Hepatocyte (in vitro differentiated cells): ENCODE results near the gene SNX32. TPM values are rescaled to one million over a fixed set of nuclear protein-coding genes. Genes with fewer than 3 reads are reported as not detected.

Experiments used
- DNase-seq: peaks from one replicate; pipeline ENCODE4 v3.0.0-alpha.2; 2016; ENCODE audit warnings: low spot score
- H2AFZ ChIP-seq: fragments of 200-600 bp; sonication (generic); 2 replicates; pipeline ENCODE4 v1.6.0; 2016; ENCODE audit warnings: antibody characterized with exemption, mild to moderate bottlenecking
- H3K27ac ChIP-seq: fragments of 200-600 bp; sonication (generic); 2 replicates; pipeline ENCODE4 v1.5.1; 2016; ENCODE audit warnings: mild to moderate bottlenecking
- H3K27me3 ChIP-seq: fragments of 200-600 bp; sonication (generic); 2 replicates; pipeline ENCODE4 v1.6.1; 2016
- H3K36me3 ChIP-seq: fragments of 200-600 bp; sonication (generic); replicated peaks from 2 replicates; pipeline ENCODE4 v1.5.1; 2016; ENCODE audit warnings: low read depth; ENCODE audit not compliant: insufficient read depth
- H3K4me1 ChIP-seq: fragments of 200-600 bp; sonication (generic); 2 replicates; pipeline ENCODE4 v1.5.1; 2016; ENCODE audit warnings: mild to moderate bottlenecking, moderate library complexity; ENCODE audit not compliant: insufficient read depth
- H3K4me2 ChIP-seq: fragments of 200-600 bp; sonication (generic); 2 replicates; pipeline ENCODE4 v1.6.0; 2016
- H3K4me3 ChIP-seq: fragments of 200-600 bp; sonication (generic); 2 replicates; pipeline ENCODE4 v1.5.1; 2016; ENCODE audit warnings: mild to moderate bottlenecking
- H3K79me2 ChIP-seq: fragments of 200-600 bp; sonication (generic); 2 replicates; pipeline ENCODE4 v1.6.0; 2017; ENCODE audit warnings: mild to moderate bottlenecking
- H3K9me2 ChIP-seq: fragments of 200-600 bp; sonication (generic); replicated peaks from 2 replicates; pipeline ENCODE4 v1.6.0; 2017; ENCODE audit warnings: mild to moderate bottlenecking; ENCODE audit not compliant: insufficient read depth
- H3K9me3 ChIP-seq: fragments of 200-600 bp; sonication (generic); 2 replicates; pipeline ENCODE4 v1.5.1; 2016; ENCODE audit warnings: low read depth, mild to moderate bottlenecking
- H4K20me1 ChIP-seq: fragments of 200-600 bp; sonication (generic); 2 replicates; pipeline ENCODE4 v1.6.0; 2016; ENCODE audit warnings: mild to moderate bottlenecking; ENCODE audit not compliant: insufficient read depth, poor library complexity, severe bottlenecking
- EZH2 ChIP-seq: fragments of 200-600 bp; sonication (generic); IDR thresholded peaks from 2 replicates; pipeline ENCODE4 v1.6.1; 2016; ENCODE audit warnings: antibody characterized with exemption, mild to moderate bottlenecking, borderline replicate concordance
- EZH2phosphoT487 ChIP-seq: fragments of 200-600 bp; sonication (generic); IDR thresholded peaks from one replicate; pipeline ENCODE4 v1.6.1; 2018; ENCODE audit warnings: antibody characterized with exemption, mild to moderate bottlenecking, low read depth, moderate library complexity; ENCODE audit not compliant: unreplicated experiment, severe bottlenecking
- WGBS: methylation state at CpG from one replicate; pipeline ENCODE4 v1.1.6; 2016; ENCODE audit warnings: low lambda C conversion rate; ENCODE audit errors: missing lambda C conversion rate; 5-methylcytosine and 5-hydroxymethylcytosine counted together
- polyA plus RNA-seq: library from polyadenylated mRNA; unstranded; fragments of >200 nt; fragmentation: Nextera tagmentation; extraction: Ambion mirVana; gene quantifications from 2 replicates; pipeline ENCODE4 v1.2.1, GENCODE V29; 2016
- total RNA-seq: library from RNA; depleted of rRNA; stranded (reverse); fragments of >200 nt; gene quantifications from 2 replicates; pipeline ENCODE4 v1.2.3, GENCODE V29; 2014
- TF ChIP-seq, protein P1 (sequence below): fragments of 200-600 bp; sonication (generic); IDR thresholded peaks from 2 replicates; pipeline ENCODE4 v1.5.1; 2016; ENCODE audit warnings: antibody characterized with exemption, mild to moderate bottlenecking; ENCODE audit not compliant: poor library complexity

The SNX32 gene
- total and polyA plus RNA-seq, 2 experiments from 2014 or later = 2.9 to 5.1 TPM

DNA sequence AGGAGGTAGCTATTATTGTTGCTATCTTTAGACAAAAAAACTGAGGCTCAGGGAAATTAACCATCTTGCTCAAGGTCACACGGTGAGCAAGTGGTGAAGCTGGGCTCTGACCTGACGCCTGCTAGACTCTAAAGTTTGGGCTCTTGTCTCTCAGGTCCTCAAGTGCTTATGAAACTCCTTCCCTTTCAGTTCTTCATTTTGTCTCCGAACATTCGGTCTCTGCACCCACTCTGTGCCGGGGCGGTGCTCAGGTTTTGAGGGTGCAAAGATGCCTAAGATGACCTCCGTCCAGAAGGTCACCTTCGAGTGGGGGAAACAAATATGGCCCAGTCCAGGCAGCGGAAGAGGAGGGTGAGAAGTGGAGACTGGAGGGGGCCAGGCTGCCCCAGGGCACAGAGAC, 30.9 kb upstream of the SNX32 start:
- no peaks in the 10 kb centered on the region for H3K4me1 ChIP-seq
- peak; percentile 1 for DNase-seq
- peaks cover 4% of the 10 kb centered on the region for H3K27me3 ChIP-seq
- no peaks in the 10 kb centered on the region for H4K20me1 ChIP-seq
- no peak overlapping the region for H2AFZ ChIP-seq
- no peaks in the 10 kb centered on the region for H3K9me2 ChIP-seq
- no peaks in the 10 kb centered on the region for H3K79me2 ChIP-seq
- H3K4me3 ChIP-seq = no peak overlapping the region
- 95% methylated on average over 9 of the region's 9 CpGs for WGBS
- H3K36me3 ChIP-seq = no peaks in the 10 kb centered on the region
- TF ChIP-seq EZH2phosphoT487 (no peak), EZH2 (no peak)
- TF ChIP-seq, protein P1, sequence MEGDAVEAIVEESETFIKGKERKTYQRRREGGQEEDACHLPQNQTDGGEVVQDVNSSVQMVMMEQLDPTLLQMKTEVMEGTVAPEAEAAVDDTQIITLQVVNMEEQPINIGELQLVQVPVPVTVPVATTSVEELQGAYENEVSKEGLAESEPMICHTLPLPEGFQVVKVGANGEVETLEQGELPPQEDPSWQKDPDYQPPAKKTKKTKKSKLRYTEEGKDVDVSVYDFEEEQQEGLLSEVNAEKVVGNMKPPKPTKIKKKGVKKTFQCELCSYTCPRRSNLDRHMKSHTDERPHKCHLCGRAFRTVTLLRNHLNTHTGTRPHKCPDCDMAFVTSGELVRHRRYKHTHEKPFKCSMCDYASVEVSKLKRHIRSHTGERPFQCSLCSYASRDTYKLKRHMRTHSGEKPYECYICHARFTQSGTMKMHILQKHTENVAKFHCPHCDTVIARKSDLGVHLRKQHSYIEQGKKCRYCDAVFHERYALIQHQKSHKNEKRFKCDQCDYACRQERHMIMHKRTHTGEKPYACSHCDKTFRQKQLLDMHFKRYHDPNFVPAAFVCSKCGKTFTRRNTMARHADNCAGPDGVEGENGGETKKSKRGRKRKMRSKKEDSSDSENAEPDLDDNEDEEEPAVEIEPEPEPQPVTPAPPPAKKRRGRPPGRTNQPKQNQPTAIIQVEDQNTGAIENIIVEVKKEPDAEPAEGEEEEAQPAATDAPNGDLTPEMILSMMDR = no peak
- H3K9me3 ChIP-seq = no peaks in the 10 kb centered on the region
- H3K27ac ChIP-seq = no peak overlapping the region
- no peak overlapping the region for H3K4me2 ChIP-seq

GRCh38 chr11:65803797-65804492, 29.8 kb upstream of the SNX32 start:
- Histone ChIP-seq H3K4me3 (no peak overlapping the region), H3K27me3 (peaks cover 4% of the 10 kb centered on the region), H3K36me3 (no peaks in the 10 kb centered on the region), H2AFZ (no peak overlapping the region), H3K4me1 (no peaks in the 10 kb centered on the region), H3K79me2 (no peaks in the 10 kb centered on the region), H3K9me3 (no peaks in the 10 kb centered on the region), H3K9me2 (no peaks in the 10 kb centered on the region), H4K20me1 (no peaks in the 10 kb centered on the region), H3K4me2 (no peak overlapping the region), H3K27ac (no peak overlapping the region)
- WGBS = 69% methylated on average over 21 of the region's 21 CpGs
- DNase-seq = no peak
- TF ChIP-seq EZH2phosphoT487 = no peak
- TF ChIP-seq, protein P1 = no peak
- no peak for TF ChIP-seq EZH2

GRCh38 chr11:65806979-65807378, 26.8 kb upstream of the SNX32 start:
- DNase-seq = no peak
- Histone ChIP-seq H3K9me3 (no peaks in the 10 kb centered on the region), H3K79me2 (no peaks in the 10 kb centered on the region), H2AFZ (no peak overlapping the region), H4K20me1 (no peaks in the 10 kb centered on the region), H3K4me1 (no peaks in the 10 kb centered on the region), H3K27me3 (peaks cover 4% of the 10 kb centered on the region), H3K4me2 (no peak overlapping the region), H3K36me3 (no peaks in the 10 kb centered on the region), H3K4me3 (no peak overlapping the region), H3K9me2 (no peaks in the 10 kb centered on the region), H3K27ac (no peak overlapping the region)
- WGBS = 73% methylated on average over 6 of the region's 6 CpGs
- no peak for TF ChIP-seq EZH2
- TF ChIP-seq, protein P1 = no peak
